Dendritic cell treated with granulocyte-macrophage colony-stimulating factor and Interleukin-4, amounts not matched to agents 40 ng/mL and 50 ng/mL, for 4 days (primary cell): ENCODE data around the gene MRC2.

Experiments
- H3K27ac Mint-ChIP-seq: one replicate; pipeline ENCODE4 v1.8.0; 2022; ENCODE audit warnings: mild to moderate bottlenecking, mixed read lengths
- H3K27me3 Mint-ChIP-seq: one replicate; pipeline ENCODE4 v1.8.0; 2022; ENCODE audit warnings: mild to moderate bottlenecking, mixed read lengths
- H3K36me3 Mint-ChIP-seq: one replicate; pipeline ENCODE4 v1.8.0; 2022; ENCODE audit warnings: low read depth, mixed read lengths
- H3K4me1 Mint-ChIP-seq: one replicate; pipeline ENCODE4 v1.8.0; 2022; ENCODE audit warnings: low read depth, mixed read lengths
- H3K4me3 Mint-ChIP-seq: one replicate; pipeline ENCODE4 v1.8.0; 2022; ENCODE audit warnings: mild to moderate bottlenecking, moderate library complexity, mixed read lengths
- H3K9me3 Mint-ChIP-seq: one replicate; pipeline ENCODE4 v1.8.0; 2022; ENCODE audit warnings: mixed read lengths
- intact Hi-C: fragments of 100-400 bp; cut with micrococcal nuclease; formaldehyde crosslinking; loops from one replicate; pipeline ENCODE4 v1.15.0; 2022

Gene MRC2

GRCh38 chr17:62718429-62718828 lies 91.0 kb downstream of the MRC2 start:
- Mint-ChIP-seq H3K9me3 (no peaks in the 10 kb centered on the region), H3K4me1 (no peaks in the 10 kb centered on the region), H3K4me3 (no peak overlapping the region), H3K36me3 (no peaks in the 10 kb centered on the region), H3K27ac (no peak overlapping the region), H3K27me3 (peaks cover 9% of the 10 kb centered on the region)
- intact Hi-C loops = no loop called here

GRCh38 chr17:62719586-62719985 lies 92.1 kb downstream of the MRC2 start:
- H3K9me3 Mint-ChIP-seq = no peaks in the 10 kb centered on the region
- H3K27me3 Mint-ChIP-seq = peaks cover 17% of the 10 kb centered on the region
- no peak overlapping the region for H3K4me3 Mint-ChIP-seq
- no peak overlapping the region for H3K27ac Mint-ChIP-seq
- H3K36me3 Mint-ChIP-seq = no peaks in the 10 kb centered on the region
- peaks cover 2% of the 10 kb centered on the region for H3K4me1 Mint-ChIP-seq
- intact Hi-C loops = no loop called here

GRCh38 chr17:62720126-62720850 lies 92.8 kb downstream of the MRC2 start:
- intact Hi-C loops = no loop called here
- Mint-ChIP-seq H3K4me1 (peaks cover 8% of the 10 kb centered on the region), H3K27me3 (peaks cover 24% of the 10 kb centered on the region), H3K36me3 (no peaks in the 10 kb centered on the region), H3K9me3 (no peaks in the 10 kb centered on the region), H3K27ac (no peak overlapping the region), H3K4me3 (no peak overlapping the region)

- Mint-ChIP-seq H3K27ac (no peak overlapping the region), H3K4me3 (no peak overlapping the region), H3K36me3 (no peaks in the 10 kb centered on the region), H3K4me1 (peaks cover 8% of the 10 kb centered on the region), H3K27me3 (peaks cover 35% of the 10 kb centered on the region), H3K9me3 (no peaks in the 10 kb centered on the region)
- intact Hi-C loops = no loop called here
These were observed 95.2 kb downstream of the MRC2 start for GRCh38 chr17:62722625-62723024.

GRCh38 chr17:62723842-62724241 lies 96.4 kb downstream of the MRC2 start:
- intact Hi-C loops = no loop called here
- no peak overlapping the region for H3K4me3 Mint-ChIP-seq
- H3K9me3 Mint-ChIP-seq = no peaks in the 10 kb centered on the region
- H3K27ac Mint-ChIP-seq = no peak overlapping the region
- peaks cover 45% of the 10 kb centered on the region for H3K27me3 Mint-ChIP-seq
- peaks cover 8% of the 10 kb centered on the region for H3K4me1 Mint-ChIP-seq
- H3K36me3 Mint-ChIP-seq = no peaks in the 10 kb centered on the region

- H3K4me1 Mint-ChIP-seq = peaks cover 8% of the 10 kb centered on the region
- H3K36me3 Mint-ChIP-seq = no peaks in the 10 kb centered on the region
- H3K27ac Mint-ChIP-seq = no peak overlapping the region
- intact Hi-C loops = no loop called here
- H3K27me3 Mint-ChIP-seq = peaks cover 43% of the 10 kb centered on the region
- H3K9me3 Mint-ChIP-seq = no peaks in the 10 kb centered on the region
- peak overlapping the region; percentile 20 for H3K4me3 Mint-ChIP-seq
These were observed 97.1 kb downstream of the MRC2 start for GRCh38 chr17:62724398-62725146.

DNA sequence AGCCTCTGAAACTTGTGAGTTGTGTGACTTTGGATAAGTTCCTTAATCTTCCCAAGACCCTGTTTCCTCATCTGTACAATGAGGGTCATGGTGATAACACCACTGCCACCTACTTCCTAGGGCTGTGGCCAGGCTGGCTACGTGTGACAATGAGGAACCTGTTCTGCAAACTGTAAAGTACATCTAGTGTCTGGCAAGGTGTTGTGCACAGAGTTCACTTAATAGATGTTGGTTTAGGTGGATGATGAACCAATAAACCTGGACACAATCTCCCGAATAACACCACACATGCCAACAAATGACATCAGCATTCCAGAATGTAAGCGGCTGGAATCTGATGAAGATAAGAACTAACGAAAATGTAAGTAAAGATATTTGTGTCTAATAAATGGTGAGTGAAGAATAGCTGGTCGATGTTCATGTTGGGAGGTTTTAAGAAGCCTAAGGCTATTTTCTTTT lies 98.3 kb downstream of the MRC2 start:
- intact Hi-C loops = no loop called here
- H3K4me3 Mint-ChIP-seq = no peak overlapping the region
- H3K27ac Mint-ChIP-seq = no peak overlapping the region
- H3K36me3 Mint-ChIP-seq = no peaks in the 10 kb centered on the region
- peaks cover 37% of the 10 kb centered on the region for H3K27me3 Mint-ChIP-seq
- no peaks in the 10 kb centered on the region for H3K9me3 Mint-ChIP-seq
- peaks cover 8% of the 10 kb centered on the region for H3K4me1 Mint-ChIP-seq

DNA sequence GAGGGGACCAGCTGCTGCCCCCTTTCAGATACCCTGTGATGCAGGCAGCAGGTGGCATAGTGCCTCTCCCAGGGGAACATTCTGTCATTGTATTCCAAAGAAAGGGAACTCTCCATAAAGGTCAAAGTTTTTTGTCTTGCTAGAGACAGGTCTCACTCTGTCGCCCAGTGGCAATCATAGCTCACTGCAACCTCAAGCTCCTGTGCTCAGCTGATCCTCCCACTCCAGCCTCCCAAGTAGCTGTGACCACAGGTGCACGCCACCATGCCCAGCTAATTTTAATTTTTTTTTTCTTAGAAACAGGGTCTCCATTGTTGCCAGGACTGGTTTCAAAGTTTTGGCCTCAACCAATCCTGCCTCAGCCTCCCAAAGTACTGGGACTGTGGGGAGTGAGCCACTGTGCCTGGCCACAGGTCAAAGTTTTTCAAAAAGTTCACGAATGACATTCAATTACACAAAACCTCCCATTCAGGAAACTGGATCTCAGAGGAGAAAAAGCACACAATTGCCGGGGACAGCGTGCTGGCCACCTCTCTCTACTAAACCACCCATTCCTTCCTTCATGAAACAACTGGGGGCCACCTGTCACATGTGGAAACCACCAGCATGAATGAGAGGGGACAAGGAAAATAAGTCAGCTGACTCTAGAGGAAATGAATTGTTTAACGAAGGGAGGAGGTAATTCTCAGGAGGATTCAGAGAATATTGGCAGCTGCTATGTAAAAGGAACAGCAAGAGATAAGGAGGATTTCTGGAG lies 100.6 kb downstream of the MRC2 start:
- no peak overlapping the region for H3K27ac Mint-ChIP-seq
- peaks cover 8% of the 10 kb centered on the region for H3K4me1 Mint-ChIP-seq
- H3K4me3 Mint-ChIP-seq = no peak overlapping the region
- intact Hi-C loops = no loop called here
- H3K9me3 Mint-ChIP-seq = no peaks in the 10 kb centered on the region
- H3K36me3 Mint-ChIP-seq = no peaks in the 10 kb centered on the region
- H3K27me3 Mint-ChIP-seq = peaks cover 37% of the 10 kb centered on the region

DNA sequence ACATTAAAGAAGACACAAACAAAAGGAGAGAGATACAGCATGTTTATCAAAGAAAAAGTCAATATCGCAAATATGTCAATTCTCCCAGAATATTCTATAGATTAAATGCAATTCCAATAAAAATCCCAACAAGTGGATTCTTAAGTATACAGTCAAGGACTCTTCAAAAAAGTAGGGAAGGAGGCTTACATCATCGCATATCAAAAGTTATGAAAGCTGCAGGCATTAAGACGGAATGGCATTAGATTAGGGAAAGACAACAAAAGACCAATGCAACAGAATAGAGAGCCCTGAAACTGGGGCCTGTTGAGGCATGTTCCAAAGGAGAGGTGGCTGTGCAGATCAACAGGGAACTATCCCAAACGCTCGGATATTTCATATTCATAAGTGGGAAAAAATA lies 104.7 kb downstream of the MRC2 start:
- no peak overlapping the region for H3K27ac Mint-ChIP-seq

DNA sequence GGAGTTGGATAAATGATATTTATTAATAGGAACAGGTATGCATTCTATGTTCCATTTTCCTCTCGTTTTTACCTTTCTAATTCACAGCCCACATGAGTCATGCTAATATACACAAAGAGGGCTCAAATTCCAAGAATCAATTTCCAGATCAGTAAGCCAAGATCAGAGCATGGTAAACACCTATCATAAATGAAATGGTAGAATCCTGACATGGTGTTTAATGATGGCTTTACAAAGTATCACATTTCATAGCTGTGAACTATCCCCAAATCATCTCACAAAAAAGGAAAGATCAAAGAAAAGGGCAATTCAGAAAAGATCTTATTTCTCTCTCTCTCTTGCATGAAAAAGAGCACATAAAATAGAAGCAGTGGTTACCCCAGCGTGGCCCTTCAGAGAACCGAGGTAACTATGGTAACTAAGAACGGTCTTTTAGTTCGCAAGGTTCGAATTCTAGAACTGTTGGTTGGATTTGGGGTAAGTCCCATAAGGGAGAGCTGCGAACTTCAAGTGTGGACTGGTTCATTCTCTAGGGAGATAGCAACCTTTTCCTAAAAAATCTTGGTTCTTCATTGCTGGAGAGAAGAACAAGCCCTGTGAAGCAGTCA lies 107.7 kb downstream of the MRC2 start:
- intact Hi-C loops = no loop called here
- H3K36me3 Mint-ChIP-seq = no peaks in the 10 kb centered on the region
- H3K27ac Mint-ChIP-seq = no peak overlapping the region
- peaks cover 2% of the 10 kb centered on the region for H3K27me3 Mint-ChIP-seq
- H3K4me1 Mint-ChIP-seq = no peaks in the 10 kb centered on the region
- H3K4me3 Mint-ChIP-seq = no peak overlapping the region
- no peaks in the 10 kb centered on the region for H3K9me3 Mint-ChIP-seq

More for the DNA sequence above, 104.7 kb downstream of the MRC2 start:
- Mint-ChIP-seq H3K9me3 (no peaks in the 10 kb centered on the region), H3K4me3 (no peak overlapping the region), H3K4me1 (no peaks in the 10 kb centered on the region), H3K36me3 (no peaks in the 10 kb centered on the region), H3K27me3 (peaks cover 14% of the 10 kb centered on the region)
- intact Hi-C loops = no loop called here

DNA sequence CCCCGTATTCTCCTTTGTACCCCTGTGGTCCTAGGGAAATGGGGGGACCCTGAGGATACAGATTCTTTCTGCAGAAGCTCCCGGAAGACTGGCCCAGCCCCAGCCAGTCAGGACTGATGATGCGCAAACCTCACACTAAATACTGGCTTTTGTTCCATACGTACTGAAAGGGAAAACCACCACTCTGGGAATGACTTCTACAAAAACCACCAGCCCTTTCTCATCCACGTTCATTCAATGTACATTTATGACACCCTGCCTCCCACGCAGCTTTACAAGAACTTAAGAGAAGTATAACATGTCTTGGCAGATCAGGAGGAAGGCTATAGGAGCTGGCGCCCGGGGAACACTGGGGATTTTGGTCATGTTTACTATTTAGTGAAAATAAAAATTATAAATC lies 110.0 kb downstream of the MRC2 start:
- intact Hi-C loops = no loop called here
- peaks cover 2% of the 10 kb centered on the region for H3K27me3 Mint-ChIP-seq
- H3K4me3 Mint-ChIP-seq = no peak overlapping the region
- no peak overlapping the region for H3K27ac Mint-ChIP-seq
- H3K9me3 Mint-ChIP-seq = no peaks in the 10 kb centered on the region
- H3K4me1 Mint-ChIP-seq = no peaks in the 10 kb centered on the region
- H3K36me3 Mint-ChIP-seq = no peaks in the 10 kb centered on the region

DNA sequence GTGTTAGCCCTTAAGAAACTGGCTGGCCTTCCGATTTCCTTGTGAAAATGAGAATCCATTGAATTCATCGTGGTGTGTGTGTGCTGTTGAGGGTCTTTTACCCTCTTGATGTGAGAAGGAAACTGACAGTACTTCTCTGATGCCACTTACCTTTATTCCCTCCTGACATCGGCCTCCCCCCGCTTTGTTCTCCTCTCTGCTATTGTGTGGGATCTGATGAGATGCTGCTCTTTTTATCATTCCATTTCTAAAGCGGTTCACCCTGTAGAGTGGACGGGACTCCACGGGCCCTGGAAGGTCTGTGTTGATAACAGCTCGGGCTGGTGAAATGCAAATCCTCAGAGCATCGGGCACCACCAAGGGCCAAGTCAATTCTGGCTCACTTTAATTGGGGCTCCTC lies 110.8 kb downstream of the MRC2 start:
- no peaks in the 10 kb centered on the region for H3K36me3 Mint-ChIP-seq
- H3K4me1 Mint-ChIP-seq = no peaks in the 10 kb centered on the region
- intact Hi-C loops = no loop called here
- no peak overlapping the region for H3K4me3 Mint-ChIP-seq
- no peak overlapping the region for H3K27ac Mint-ChIP-seq
- peaks cover 4% of the 10 kb centered on the region for H3K27me3 Mint-ChIP-seq
- H3K9me3 Mint-ChIP-seq = no peaks in the 10 kb centered on the region

- Mint-ChIP-seq H3K27me3 (peaks cover 4% of the 10 kb centered on the region), H3K36me3 (no peaks in the 10 kb centered on the region), H3K4me1 (no peaks in the 10 kb centered on the region), H3K27ac (no peak overlapping the region), H3K9me3 (no peaks in the 10 kb centered on the region), H3K4me3 (no peak overlapping the region)
- intact Hi-C loops = no loop called here
These were observed 112.3 kb downstream of the MRC2 start for GRCh38 chr17:62739645-62740388.
